RWPE1 (cell line): ENCODE data around the gene NDUFV1.
"Not testable (repeated sequence)": the region's sequence is repeated elsewhere in the genome, so short reads cannot be mapped to it uniquely, and the experiment has no call there.

Experiments used
- CTCF ChIA-PET: fragments of 350-600 bp; sonication (Branson Sonifier 250); formaldehyde crosslinking; extraction: SDS; loops from one replicate; lab custom pipeline; 2021; lab: Yijun Ruan, JAX
- POLR2A ChIA-PET: fragments of 400-600 bp; formaldehyde crosslinking; extraction: SDS; loops from one replicate; lab custom pipeline; 2020; ENCODE audit warnings: antibody characterized with exemption; ENCODE audit not compliant: low non-redundant PET; lab: Yijun Ruan, JAX
- DNase-seq: peaks from one replicate; pipeline ENCODE4 v3.0.0; 2012; ENCODE audit warnings: low spot score
- H3K27ac ChIP-seq: fragments of 450-650 bp; 2 replicates; pipeline ENCODE4 v1.5.1; 2017
- CTCF ChIP-seq: fragments of 450-650 bp; conservative IDR thresholded peaks from 2 replicates; pipeline ENCODE4 v1.5.1; 2017; ENCODE audit warnings: low read depth, mild to moderate bottlenecking

The NDUFV1 gene

GRCh38 chr11:67620621-67621020, 13.9 kb downstream of the NDUFV1 start:
- POLR2A ChIA-PET, CTCF ChIA-PET, DNase-seq, H3K27ac ChIP-seq: not testable (repeated sequence)

GRCh38 chr11:67621928-67622327, 15.2 kb downstream of the NDUFV1 start:
- POLR2A ChIA-PET, CTCF ChIA-PET, H3K27ac ChIP-seq, DNase-seq: not testable (repeated sequence)

- H3K27ac ChIP-seq, POLR2A ChIA-PET, DNase-seq, CTCF ChIA-PET: not testable (repeated sequence)
Measured at GRCh38 chr11:67622905-67623304, 16.2 kb downstream of the NDUFV1 start.

GRCh38 chr11:67623795-67624194, 17.1 kb downstream of the NDUFV1 start:
- CTCF ChIA-PET, H3K27ac ChIP-seq, POLR2A ChIA-PET, DNase-seq: not testable (repeated sequence)

GRCh38 chr11:67626131-67626833, 19.5 kb downstream of the NDUFV1 start:
- H3K27ac ChIP-seq, POLR2A ChIA-PET, DNase-seq: not testable (repeated sequence)
- CTCF ChIA-PET = interaction anchor here (0.8 kb wide), 2 partner anchors 12 to 88 kb away, joined by 3 read pairs; no protein-coding TSS in a partner anchor

GRCh38 chr11:67626970-67627369, 20.2 kb downstream of the NDUFV1 start:
- peak overlapping the region; percentile 88; the same call in 1 of the 2 replicates for H3K27ac ChIP-seq
- no peak for DNase-seq
- ChIA-PET POLR2A (no interaction called here), CTCF (interaction anchor here (0.8 kb wide), 2 partner anchors 12 to 87 kb away, joined by 3 read pairs; no protein-coding TSS in a partner anchor)
- TF ChIP-seq CTCF = no peak

GRCh38 chr11:67627441-67627811, 20.7 kb downstream of the NDUFV1 start:
- ChIA-PET CTCF (interaction anchor here (0.8 to 3.3 kb wide), 2 partner anchors 13 to 87 kb away, joined by 3 to 15 read pairs; no protein-coding TSS in a partner anchor), POLR2A (no interaction called here)
- TF ChIP-seq CTCF = no peak
- peak overlapping the region; percentile 88 for H3K27ac ChIP-seq
- DNase-seq = no peak

GRCh38 chr11:67627812-67628624, 21.3 kb downstream of the NDUFV1 start:
- POLR2A ChIA-PET = no interaction called here
- peak overlapping the region; percentile 88 for H3K27ac ChIP-seq

More at GRCh38 chr11:67627812-67628624, 21.3 kb downstream of the NDUFV1 start:
- DNase-seq = no peak
- no peak for TF ChIP-seq CTCF
- CTCF ChIA-PET = interaction anchor here (0.8 to 3.3 kb wide), 5 partner anchors 14 to 56 kb away, joined by 3 to 15 read pairs (median 6); no protein-coding TSS in a partner anchor
